H1 (cell line): ENCODE data around the gene MRPS10.

Experiments used
- ASH2L ChIP-seq: fragments of 200-600, 300-600 bp; sonication (generic); IDR thresholded peaks from one replicate; pipeline ENCODE4 v1.7.1; 2017; ENCODE audit warnings: low read length
- RXRA ChIP-seq: IDR thresholded peaks from 2 replicates; pipeline ENCODE4 v1.6.1; 2011; ENCODE audit warnings: low read depth, mild to moderate bottlenecking, low read length, moderate library complexity; ENCODE audit not compliant: insufficient read depth
- SRF ChIP-seq: IDR thresholded peaks from 2 replicates; pipeline ENCODE4 v1.6.1; 2011; ENCODE audit warnings: mild to moderate bottlenecking, low read depth, low read length, moderate library complexity
- TF ChIP-seq, protein P1 (sequence below), 3 experiments: IDR thresholded peaks; 1 replicate in 2 of 3; 2 replicates in 1 of 3; pipeline versions ENCODE4 v1.5.1 to v1.6.1; 2011; ENCODE audit warnings: low read length in 3 of 3, mild to moderate bottlenecking in 3 of 3, inconsistent platforms in 2 of 3, low read depth in 1 of 3, moderate library complexity in 1 of 3; ENCODE audit not compliant: insufficient read depth in 1 of 3; ENCODE audit errors: control extremely low read depth in 1 of 3
- TF ChIP-seq, protein P2 (sequence below): IDR thresholded peaks from 2 replicates; pipeline ENCODE4 v1.6.1; 2011; ENCODE audit warnings: low read depth, mild to moderate bottlenecking, low read length; ENCODE audit not compliant: insufficient read depth

DNA sequence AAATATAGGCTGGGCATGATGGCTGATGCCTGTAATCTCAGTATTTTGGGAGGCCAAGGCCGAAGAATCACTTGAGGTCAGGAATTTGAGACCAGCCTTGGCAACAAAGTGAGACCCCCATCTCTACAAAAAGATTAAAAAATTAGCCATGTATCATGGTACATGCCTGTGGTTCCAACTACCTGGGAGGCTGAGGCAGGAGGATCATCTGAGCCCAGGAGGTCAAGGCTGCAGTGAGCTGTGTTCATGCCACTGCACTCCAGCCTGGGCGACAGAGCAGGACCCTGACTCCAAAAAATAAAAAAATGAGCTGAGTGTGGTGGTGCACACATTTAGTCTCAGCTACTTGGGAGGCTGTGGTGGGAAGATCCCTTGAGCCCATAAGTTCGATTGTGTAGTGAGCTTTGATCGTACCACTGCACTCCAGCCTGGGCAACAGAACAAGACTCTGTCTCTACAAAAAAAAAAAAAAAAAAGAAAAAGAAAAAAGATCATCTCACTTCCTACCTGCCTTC is 12.8 kb downstream of the MRPS10 start:
- TF ChIP-seq, protein P1, sequence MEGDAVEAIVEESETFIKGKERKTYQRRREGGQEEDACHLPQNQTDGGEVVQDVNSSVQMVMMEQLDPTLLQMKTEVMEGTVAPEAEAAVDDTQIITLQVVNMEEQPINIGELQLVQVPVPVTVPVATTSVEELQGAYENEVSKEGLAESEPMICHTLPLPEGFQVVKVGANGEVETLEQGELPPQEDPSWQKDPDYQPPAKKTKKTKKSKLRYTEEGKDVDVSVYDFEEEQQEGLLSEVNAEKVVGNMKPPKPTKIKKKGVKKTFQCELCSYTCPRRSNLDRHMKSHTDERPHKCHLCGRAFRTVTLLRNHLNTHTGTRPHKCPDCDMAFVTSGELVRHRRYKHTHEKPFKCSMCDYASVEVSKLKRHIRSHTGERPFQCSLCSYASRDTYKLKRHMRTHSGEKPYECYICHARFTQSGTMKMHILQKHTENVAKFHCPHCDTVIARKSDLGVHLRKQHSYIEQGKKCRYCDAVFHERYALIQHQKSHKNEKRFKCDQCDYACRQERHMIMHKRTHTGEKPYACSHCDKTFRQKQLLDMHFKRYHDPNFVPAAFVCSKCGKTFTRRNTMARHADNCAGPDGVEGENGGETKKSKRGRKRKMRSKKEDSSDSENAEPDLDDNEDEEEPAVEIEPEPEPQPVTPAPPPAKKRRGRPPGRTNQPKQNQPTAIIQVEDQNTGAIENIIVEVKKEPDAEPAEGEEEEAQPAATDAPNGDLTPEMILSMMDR (IDR thresholded peaks at IDR 0.05; ENCODE audit: control extremely low read depth in 1 of 3, insufficient read depth in 1 of 3, low read depth in 1 of 3, low read length in 3 of 3): no peak
- TF ChIP-seq RXRA (no peak), SRF (no peak), ASH2L (no peak)
- TF ChIP-seq, protein P2, sequence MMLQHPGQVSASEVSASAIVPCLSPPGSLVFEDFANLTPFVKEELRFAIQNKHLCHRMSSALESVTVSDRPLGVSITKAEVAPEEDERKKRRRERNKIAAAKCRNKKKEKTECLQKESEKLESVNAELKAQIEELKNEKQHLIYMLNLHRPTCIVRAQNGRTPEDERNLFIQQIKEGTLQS: no peak
